ENCODE results near the gene RCOR1. TPM values are rescaled to one million over a fixed set of nuclear protein-coding genes. Genes with fewer than 3 reads are reported as not detected.
"Not testable (repeated sequence)": the region's sequence is repeated elsewhere in the genome, so short reads cannot be mapped to it uniquely, and the experiment has no call there.

RCOR1 gene
- total RNA-seq, 1 experiment from 2014 or later = 7.1 TPM

GRCh38 chr14:102604183-102604582, 11.7 kb downstream of the RCOR1 start:
- no peak overlapping the region for H3K4me3 ChIP-seq

GRCh38 chr14:102605029-102605428, 12.6 kb downstream of the RCOR1 start:
- Histone ChIP-seq H3K36me3 (no peaks in the 10 kb centered on the region), H3K4me3 (no peak overlapping the region), H3K9me3 (no peaks in the 10 kb centered on the region), H3K27me3 (no peaks in the 10 kb centered on the region)
- DNase-seq = no peak

More at GRCh38 chr14:102604183-102604582, 11.7 kb downstream of the RCOR1 start:
- no peaks in the 10 kb centered on the region for H3K9me3 ChIP-seq
- no peak for DNase-seq
- H3K36me3 ChIP-seq = no peaks in the 10 kb centered on the region
- H3K27me3 ChIP-seq = no peaks in the 10 kb centered on the region

- Histone ChIP-seq H3K27me3 (no peaks in the 10 kb centered on the region), H3K36me3 (no peaks in the 10 kb centered on the region), H3K9me3 (no peaks in the 10 kb centered on the region), H3K4me3 (no peak overlapping the region)
- DNase-seq = no peak
Measured at GRCh38 chr14:102606296-102606695, 13.8 kb downstream of the RCOR1 start.

GRCh38 chr14:102608064-102608446, 15.6 kb downstream of the RCOR1 start:
- Histone ChIP-seq H3K27me3 (no peaks in the 10 kb centered on the region), H3K4me3 (no peak overlapping the region), H3K36me3 (no peaks in the 10 kb centered on the region), H3K9me3 (no peaks in the 10 kb centered on the region)
- no peak for DNase-seq

GRCh38 chr14:102610968-102611811, 18.7 kb downstream of the RCOR1 start:
- Histone ChIP-seq H3K9me3 (no peaks in the 10 kb centered on the region), H3K27me3 (no peaks in the 10 kb centered on the region), H3K4me3 (no peak overlapping the region), H3K36me3 (no peaks in the 10 kb centered on the region)
- no peak for DNase-seq

GRCh38 chr14:102616318-102616717, 23.9 kb downstream of the RCOR1 start:
- Histone ChIP-seq H3K27me3 (no peaks in the 10 kb centered on the region), H3K4me3 (no peak overlapping the region), H3K9me3 (no peaks in the 10 kb centered on the region), H3K36me3 (no peaks in the 10 kb centered on the region)
- no peak for DNase-seq

- H3K9me3 ChIP-seq = no peaks in the 10 kb centered on the region
- no peak for DNase-seq
- H3K4me3 ChIP-seq = no peak overlapping the region
- no peaks in the 10 kb centered on the region for H3K27me3 ChIP-seq
- H3K36me3 ChIP-seq = no peaks in the 10 kb centered on the region
Measured at GRCh38 chr14:102616799-102617198, 24.4 kb downstream of the RCOR1 start.

- not testable (repeated sequence) for H3K9me3 ChIP-seq, H3K36me3 ChIP-seq, H3K27me3 ChIP-seq, DNase-seq, H3K4me3 ChIP-seq
Measured at GRCh38 chr14:102619012-102619411, 26.6 kb downstream of the RCOR1 start.

GRCh38 chr14:102620413-102620812, 28.0 kb downstream of the RCOR1 start:
- no peaks in the 10 kb centered on the region for H3K27me3 ChIP-seq
- H3K4me3 ChIP-seq = no peak overlapping the region
- DNase-seq = no peak
- no peaks in the 10 kb centered on the region for H3K36me3 ChIP-seq
- H3K9me3 ChIP-seq = no peaks in the 10 kb centered on the region

- no peaks in the 10 kb centered on the region for H3K36me3 ChIP-seq
- H3K27me3 ChIP-seq = no peaks in the 10 kb centered on the region
- no peak for DNase-seq
- no peaks in the 10 kb centered on the region for H3K9me3 ChIP-seq
- no peak overlapping the region for H3K4me3 ChIP-seq
Measured at GRCh38 chr14:102622262-102622885, 29.9 kb downstream of the RCOR1 start.

- Histone ChIP-seq H3K9me3 (no peaks in the 10 kb centered on the region), H3K36me3 (no peaks in the 10 kb centered on the region), H3K4me3 (no peak overlapping the region), H3K27me3 (no peaks in the 10 kb centered on the region)
- DNase-seq = no peak
Measured at GRCh38 chr14:102624666-102625065, 32.2 kb downstream of the RCOR1 start.

GRCh38 chr14:102625564-102626296, 33.3 kb downstream of the RCOR1 start:
- no peaks in the 10 kb centered on the region for H3K9me3 ChIP-seq
- H3K36me3 ChIP-seq = no peaks in the 10 kb centered on the region
- no peak for DNase-seq
- no peaks in the 10 kb centered on the region for H3K27me3 ChIP-seq
- no peak overlapping the region for H3K4me3 ChIP-seq

- DNase-seq = no peak
- Histone ChIP-seq H3K27me3 (no peaks in the 10 kb centered on the region), H3K9me3 (no peaks in the 10 kb centered on the region)
Measured at GRCh38 chr14:102626530-102626929, 34.1 kb downstream of the RCOR1 start.

GRCh38 chr14:102629011-102629444, 36.6 kb downstream of the RCOR1 start:
- Histone ChIP-seq H3K36me3 (no peaks in the 10 kb centered on the region), H3K9me3 (no peaks in the 10 kb centered on the region), H3K4me3 (no peak overlapping the region), H3K27me3 (no peaks in the 10 kb centered on the region)
- no peak for DNase-seq

More at GRCh38 chr14:102626530-102626929, 34.1 kb downstream of the RCOR1 start:
- H3K4me3 ChIP-seq = no peak overlapping the region
- H3K36me3 ChIP-seq = no peaks in the 10 kb centered on the region

- no peak for DNase-seq
Measured at GRCh38 chr14:102629808-102630350, 37.4 kb downstream of the RCOR1 start.

GRCh38 chr14:102630405-102630804, 38.0 kb downstream of the RCOR1 start:
- DNase-seq = no peak
- H3K4me3 ChIP-seq = no peak overlapping the region
- no peaks in the 10 kb centered on the region for H3K36me3 ChIP-seq
- no peaks in the 10 kb centered on the region for H3K27me3 ChIP-seq
- no peaks in the 10 kb centered on the region for H3K9me3 ChIP-seq

More at GRCh38 chr14:102629808-102630350, 37.4 kb downstream of the RCOR1 start:
- H3K27me3 ChIP-seq = no peaks in the 10 kb centered on the region
- H3K9me3 ChIP-seq = no peaks in the 10 kb centered on the region
- H3K36me3 ChIP-seq = no peaks in the 10 kb centered on the region
- no peak overlapping the region for H3K4me3 ChIP-seq

GRCh38 chr14:102630881-102631280, 38.4 kb downstream of the RCOR1 start:
- DNase-seq = no peak
- Histone ChIP-seq H3K9me3 (no peaks in the 10 kb centered on the region), H3K4me3 (no peak overlapping the region), H3K36me3 (no peaks in the 10 kb centered on the region), H3K27me3 (no peaks in the 10 kb centered on the region)
